WTC11 (cell line): ENCODE data around the gene ATXN3L. TPM values are rescaled to one million over a fixed set of nuclear protein-coding genes. Genes with fewer than 3 reads are reported as not detected.

Experiments used
- ATAC-seq: fragments of 200-7000 bp; cut with Tn5 transposase; 2 replicates; pipeline ENCODE4 v1.10.0; 2021; ENCODE audit warnings: mild to moderate bottlenecking, moderate library complexity
- CTCF ChIA-PET: fragments of 300-600 bp; sonication (Branson Sonifier 250); formaldehyde crosslinking; loops from one replicate; lab custom pipeline; 2021; ENCODE audit warnings: antibody characterized with exemption; lab: Charles Lee
- POLR2A ChIA-PET: fragments of 350-600 bp; sonication (Branson Sonifier 250); formaldehyde crosslinking; loops from one replicate; lab custom pipeline; 2021; ENCODE audit warnings: antibody characterized with exemption; lab: Charles Lee
- DNase-seq: peaks from one replicate; pipeline ENCODE4 v3.0.0; 2021; ENCODE audit warnings: low spot score
- H3K27ac Mint-ChIP-seq: 2 replicates; pipeline ENCODE4 v1.8.0; 2021; ENCODE audit warnings: mixed read lengths
- H3K27me3 Mint-ChIP-seq: 2 replicates; pipeline ENCODE4 v1.8.0; 2021; ENCODE audit warnings: low read depth, mild to moderate bottlenecking, moderate library complexity, mixed read lengths
- H3K36me3 Mint-ChIP-seq: 2 replicates; pipeline ENCODE4 v1.8.0; 2021; ENCODE audit warnings: mixed read lengths
- H3K4me1 Mint-ChIP-seq: 2 replicates; pipeline ENCODE4 v1.8.0; 2022; ENCODE audit warnings: mixed read lengths
- H3K4me3 Mint-ChIP-seq: 2 replicates; pipeline ENCODE4 v1.8.0; 2021; ENCODE audit warnings: mild to moderate bottlenecking, moderate library complexity, mixed read lengths
- H3K9me3 Mint-ChIP-seq: 2 replicates; pipeline ENCODE4 v1.8.0; 2021; ENCODE audit warnings: mixed read lengths
- ATF1 ChIP-seq: sonication (generic); formaldehyde crosslinking; IDR thresholded peaks from 2 replicates; pipeline ENCODE4 v1.8.1; 2023; ENCODE audit warnings: mild to moderate bottlenecking, moderate library complexity, missing genetic modification reagents
- ATF2 ChIP-seq: sonication (generic); formaldehyde crosslinking; IDR thresholded peaks from 2 replicates; pipeline ENCODE4 v1.8.1; 2022; ENCODE audit warnings: low read depth, missing genetic modification reagents, borderline replicate concordance
- ATF3 ChIP-seq: sonication (generic); formaldehyde crosslinking; conservative IDR thresholded peaks from 2 replicates; pipeline ENCODE4 v1.8.1; 2022; ENCODE audit warnings: mild to moderate bottlenecking, missing genetic modification reagents
- CREM ChIP-seq: sonication (generic); formaldehyde crosslinking; IDR thresholded peaks from 2 replicates; pipeline ENCODE4 v1.8.1; 2022; ENCODE audit warnings: mild to moderate bottlenecking, missing genetic modification reagents, moderate library complexity
- E2F1 ChIP-seq: sonication (generic); formaldehyde crosslinking; IDR thresholded peaks from 2 replicates; pipeline ENCODE4 v1.8.0; 2022; ENCODE audit warnings: mild to moderate bottlenecking, missing genetic modification reagents
- ELF4 ChIP-seq: sonication (generic); formaldehyde crosslinking; IDR thresholded peaks from 2 replicates; pipeline ENCODE4 v1.8.1; 2022; ENCODE audit warnings: low read depth, mild to moderate bottlenecking, moderate library complexity, missing genetic modification reagents
- FOXP4 ChIP-seq: sonication (generic); formaldehyde crosslinking; IDR thresholded peaks from 2 replicates; pipeline ENCODE4 v1.8.0; 2022; ENCODE audit warnings: mild to moderate bottlenecking, missing genetic modification reagents
- GABPB1 ChIP-seq: sonication (generic); formaldehyde crosslinking; IDR thresholded peaks from 2 replicates; pipeline ENCODE4 v1.8.1; 2023; ENCODE audit warnings: mild to moderate bottlenecking, missing genetic modification reagents
- NFATC4 ChIP-seq: fragments of 250-450 bp; sonication (Bioruptor Pico); IDR thresholded peaks from 2 replicates; pipeline ENCODE4 v1.9.0; 2021; ENCODE audit warnings: mild to moderate bottlenecking
- NFYB ChIP-seq: sonication (generic); formaldehyde crosslinking; conservative IDR thresholded peaks from 2 replicates; pipeline ENCODE4 v1.8.0; 2022; ENCODE audit warnings: low read depth, missing genetic modification reagents
- NR3C1 ChIP-seq: sonication (generic); formaldehyde crosslinking; conservative IDR thresholded peaks from 2 replicates; pipeline ENCODE4 v1.8.1; 2023; ENCODE audit warnings: low read depth, mild to moderate bottlenecking, missing genetic modification reagents
- PRRX2 ChIP-seq: fragments of 250-450 bp; sonication (Bioruptor Pico); IDR thresholded peaks from 2 replicates; pipeline ENCODE4 v1.8.0; 2021; ENCODE audit warnings: mild to moderate bottlenecking
- RELA ChIP-seq: sonication (generic); formaldehyde crosslinking; IDR thresholded peaks from 2 replicates; pipeline ENCODE4 v1.8.1; 2022; ENCODE audit warnings: missing genetic modification reagents, mild to moderate bottlenecking, borderline replicate concordance
- SMAD3 ChIP-seq: sonication (generic); formaldehyde crosslinking; IDR thresholded peaks from 2 replicates; pipeline ENCODE4 v1.8.0; 2022; ENCODE audit warnings: missing genetic modification reagents, mild to moderate bottlenecking, borderline replicate concordance
- SMAD4 ChIP-seq: sonication (generic); formaldehyde crosslinking; IDR thresholded peaks from 2 replicates; pipeline ENCODE4 v1.8.0; 2022; ENCODE audit warnings: mild to moderate bottlenecking, missing genetic modification reagents
- TCF7 ChIP-seq: sonication (generic); formaldehyde crosslinking; IDR thresholded peaks from 2 replicates; pipeline ENCODE4 v1.8.0; 2022; ENCODE audit warnings: mild to moderate bottlenecking, low read depth, missing genetic modification reagents, moderate library complexity
- TP53 ChIP-seq: sonication (generic); formaldehyde crosslinking; IDR thresholded peaks from 2 replicates; pipeline ENCODE4 v1.8.1; 2023; ENCODE audit warnings: mild to moderate bottlenecking, missing genetic modification reagents
- ZNF396 ChIP-seq: fragments of 250-450 bp; sonication (Bioruptor Pico); IDR thresholded peaks from 2 replicates; pipeline ENCODE4 v1.8.0; 2021; ENCODE audit warnings: mild to moderate bottlenecking, moderate library complexity, borderline replicate concordance
- ZNF423 ChIP-seq: fragments of 250-450 bp; sonication (Bioruptor Pico); IDR thresholded peaks from 2 replicates; pipeline ENCODE4 v2.1.2; 2022; ENCODE audit warnings: mild to moderate bottlenecking, moderate library complexity
- ZNF512 ChIP-seq: sonication (generic); formaldehyde crosslinking; IDR thresholded peaks from 2 replicates; pipeline ENCODE4 v1.8.1; 2022; ENCODE audit warnings: missing genetic modification reagents, borderline replicate concordance
- total RNA-seq: library from RNA; stranded (reverse); gene quantifications from 3 replicates; pipeline ENCODE4 v1.2.3, GENCODE V29; 2021
- TF ChIP-seq, protein P1 (sequence below): sonication (generic); formaldehyde crosslinking; IDR thresholded peaks from 2 replicates; pipeline ENCODE4 v1.8.1; 2023; ENCODE audit warnings: mild to moderate bottlenecking, missing genetic modification reagents
- TF ChIP-seq, protein P2 (sequence below): sonication (generic); formaldehyde crosslinking; IDR thresholded peaks from 2 replicates; pipeline ENCODE4 v1.8.1; 2023; ENCODE audit warnings: mild to moderate bottlenecking, missing genetic modification reagents, moderate library complexity
- TF ChIP-seq, protein P3 (sequence below): sonication (generic); formaldehyde crosslinking; IDR thresholded peaks from 2 replicates; pipeline ENCODE4 v1.8.0; 2022; ENCODE audit warnings: mild to moderate bottlenecking, missing genetic modification reagents

Gene ATXN3L
- total RNA-seq, 1 experiment from 2014 or later: not detected

DNA sequence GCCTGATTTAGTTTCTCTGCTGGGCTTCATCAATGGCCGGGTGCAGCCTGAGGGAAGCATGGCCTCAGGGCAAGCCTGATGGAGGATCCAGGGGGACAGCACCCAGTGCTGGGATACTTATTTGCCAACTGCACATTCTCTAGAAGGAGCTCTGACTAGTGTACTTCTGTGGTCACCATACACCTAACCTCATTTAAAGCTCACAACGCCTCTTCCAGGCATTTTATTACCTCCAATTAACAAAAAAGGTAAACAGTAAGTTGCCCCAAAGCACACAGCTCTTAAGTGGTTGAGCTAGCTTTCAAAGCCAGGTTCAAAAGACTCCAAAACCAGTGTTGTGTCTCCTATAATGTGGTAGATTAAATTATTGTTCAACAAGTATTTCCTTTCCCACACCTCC, 26.8 kb upstream of the ATXN3L start (continued):
- TF ChIP-seq, protein P1, sequence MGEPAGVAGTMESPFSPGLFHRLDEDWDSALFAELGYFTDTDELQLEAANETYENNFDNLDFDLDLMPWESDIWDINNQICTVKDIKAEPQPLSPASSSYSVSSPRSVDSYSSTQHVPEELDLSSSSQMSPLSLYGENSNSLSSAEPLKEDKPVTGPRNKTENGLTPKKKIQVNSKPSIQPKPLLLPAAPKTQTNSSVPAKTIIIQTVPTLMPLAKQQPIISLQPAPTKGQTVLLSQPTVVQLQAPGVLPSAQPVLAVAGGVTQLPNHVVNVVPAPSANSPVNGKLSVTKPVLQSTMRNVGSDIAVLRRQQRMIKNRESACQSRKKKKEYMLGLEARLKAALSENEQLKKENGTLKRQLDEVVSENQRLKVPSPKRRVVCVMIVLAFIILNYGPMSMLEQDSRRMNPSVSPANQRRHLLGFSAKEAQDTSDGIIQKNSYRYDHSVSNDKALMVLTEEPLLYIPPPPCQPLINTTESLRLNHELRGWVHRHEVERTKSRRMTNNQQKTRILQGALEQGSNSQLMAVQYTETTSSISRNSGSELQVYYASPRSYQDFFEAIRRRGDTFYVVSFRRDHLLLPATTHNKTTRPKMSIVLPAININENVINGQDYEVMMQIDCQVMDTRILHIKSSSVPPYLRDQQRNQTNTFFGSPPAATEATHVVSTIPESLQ (CRISPR knock-in tag): no peak
- no peak for TF ChIP-seq ELF4 (CRISPR knock-in tag)
- TF ChIP-seq NR3C1 (CRISPR knock-in tag): no peak
- no peak for TF ChIP-seq ZNF396 (CRISPR knock-in tag)

DNA sequence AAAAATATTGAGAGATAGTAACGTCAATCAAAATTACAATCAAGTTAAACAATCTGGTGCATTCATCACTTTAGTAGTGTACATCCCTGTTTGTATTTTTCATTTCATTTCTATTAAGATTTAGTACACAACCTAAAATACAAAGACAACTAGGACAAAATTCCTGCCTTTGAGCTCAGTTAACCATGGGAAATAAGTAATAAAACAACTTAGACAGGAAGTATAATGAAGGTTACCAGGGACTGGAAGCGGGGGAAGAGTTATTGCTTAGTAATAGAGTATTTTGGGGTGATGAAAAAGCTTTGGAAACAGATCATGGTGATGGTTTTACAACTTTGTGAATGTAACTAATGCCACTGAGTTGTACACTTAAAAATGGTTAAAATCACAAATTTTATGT, 25.6 kb upstream of the ATXN3L start:
- TF ChIP-seq NFYB (CRISPR knock-in tag): no peak
- no peak for TF ChIP-seq ATF1 (CRISPR knock-in tag)
- no peak for TF ChIP-seq PRRX2
- TF ChIP-seq RELA (CRISPR knock-in tag): no peak
- H3K27ac Mint-ChIP-seq: no peak overlapping the region

DNA sequence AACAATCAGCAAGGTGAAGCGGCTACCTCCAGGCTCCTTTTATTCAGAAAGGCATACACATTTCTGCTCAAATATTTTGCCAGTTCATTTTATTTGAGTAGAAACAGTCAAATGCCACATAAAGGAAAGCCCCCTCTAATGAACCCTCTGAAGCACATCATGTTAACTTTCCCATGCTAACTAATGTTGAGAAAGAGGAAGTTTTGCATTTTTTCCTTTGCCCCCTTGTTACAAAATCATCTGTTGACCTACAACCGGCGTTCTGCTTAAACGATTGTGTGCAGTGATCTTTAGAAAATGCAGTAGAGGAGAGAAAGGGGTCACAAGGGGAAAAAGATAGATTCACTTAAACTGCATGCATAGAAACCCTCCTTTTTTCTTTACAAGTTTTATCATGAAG, 25.2 kb upstream of the ATXN3L start:
- ChIA-PET POLR2A (no interaction called here), CTCF (no interaction called here)
- no peaks in the 10 kb centered on the region for H3K36me3 Mint-ChIP-seq
- no peak overlapping the region for H3K4me3 Mint-ChIP-seq
- H3K4me1 Mint-ChIP-seq: peaks cover 8% of the 10 kb centered on the region
- H3K9me3 Mint-ChIP-seq: 0 out of 2 replicates have a peak, but pooled peaks cover 4% of the 10 kb centered on the region
- H3K27ac Mint-ChIP-seq: no peak overlapping the region
- ATAC-seq (no peak), DNase-seq (no peak)
- no peaks in the 10 kb centered on the region for H3K27me3 Mint-ChIP-seq
- TF ChIP-seq FOXP4 (no peak), NFATC4 (CRISPR knock-in tag) (no peak), SMAD4 (CRISPR knock-in tag) (no peak), ZNF423 (CRISPR knock-in tag) (no peak), TCF7 (no peak), ATF2 (CRISPR knock-in tag) (no peak), ZNF512 (CRISPR knock-in tag) (no peak), GABPB1 (no peak), ATF3 (CRISPR knock-in tag) (no peak), SMAD3 (no peak), CREM (CRISPR knock-in tag) (no peak), E2F1 (CRISPR knock-in tag) (no peak), TP53 (CRISPR knock-in tag) (no peak)
- TF ChIP-seq, protein P2, sequence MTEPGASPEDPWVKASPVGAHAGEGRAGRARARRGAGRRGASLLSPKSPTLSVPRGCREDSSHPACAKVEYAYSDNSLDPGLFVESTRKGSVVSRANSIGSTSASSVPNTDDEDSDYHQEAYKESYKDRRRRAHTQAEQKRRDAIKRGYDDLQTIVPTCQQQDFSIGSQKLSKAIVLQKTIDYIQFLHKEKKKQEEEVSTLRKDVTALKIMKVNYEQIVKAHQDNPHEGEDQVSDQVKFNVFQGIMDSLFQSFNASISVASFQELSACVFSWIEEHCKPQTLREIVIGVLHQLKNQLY (CRISPR knock-in tag): no peak
- TF ChIP-seq, protein P3, sequence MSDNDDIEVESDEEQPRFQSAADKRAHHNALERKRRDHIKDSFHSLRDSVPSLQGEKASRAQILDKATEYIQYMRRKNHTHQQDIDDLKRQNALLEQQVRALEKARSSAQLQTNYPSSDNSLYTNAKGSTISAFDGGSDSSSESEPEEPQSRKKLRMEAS (CRISPR knock-in tag): no peak

More for the DNA sequence above, 25.6 kb upstream of the ATXN3L start:
- Mint-ChIP-seq H3K4me3 (no peak overlapping the region), H3K9me3 (0 out of 2 replicates have a peak, but pooled peaks cover 4% of the 10 kb centered on the region), H3K36me3 (no peaks in the 10 kb centered on the region), H3K4me1 (peaks cover 7% of the 10 kb centered on the region), H3K27me3 (no peaks in the 10 kb centered on the region)
- DNase-seq: no peak
- ATAC-seq: no peak
- ChIA-PET CTCF (no interaction called here), POLR2A (no interaction called here)
